GM18909 (cell line): ENCODE data around the gene FLT3LG.

Source experiments
- ATAC-seq: cut with Tn5 transposase; IDR thresholded peaks from one replicate; pipeline ENCODE4 v1.9.1; 2021; ENCODE audit warnings: mild to moderate bottlenecking; ENCODE audit not compliant: unreplicated experiment, poor library complexity

Gene FLT3LG

GRCh38 chr19:49487277-49488045 is 13.4 kb downstream of the FLT3LG start, which contains the start of gene RPL13A:
Gene RPL13A (plus strand): TSS chr19:49487608. CDS start chr19:49487630, 22 bp downstream.
- ATAC-seq: peak; percentile 90

GRCh38 chr19:49488046-49488862 is 14.2 kb downstream of the FLT3LG start:
- no peak for ATAC-seq

GRCh38 chr19:49488863-49489537 is 15.0 kb downstream of the FLT3LG start:
- no peak for ATAC-seq

GRCh38 chr19:49489601-49490167 is 15.7 kb downstream of the FLT3LG start:
- no peak for ATAC-seq

GRCh38 chr19:49490287-49491029 is 16.4 kb downstream of the FLT3LG start:
- no peak for ATAC-seq

GRCh38 chr19:49491030-49491803 is 17.2 kb downstream of the FLT3LG start:
- ATAC-seq: no peak

- no peak for ATAC-seq
Observed at GRCh38 chr19:49491804-49492572, 18.0 kb downstream of the FLT3LG start.

GRCh38 chr19:49492573-49493405 is 18.8 kb downstream of the FLT3LG start:
- ATAC-seq: no peak

GRCh38 chr19:49496574-49497008 is 22.6 kb downstream of the FLT3LG start:
- no peak for ATAC-seq

- ATAC-seq: no peak
Observed at GRCh38 chr19:49497047-49497788, 23.2 kb downstream of the FLT3LG start.

- ATAC-seq: no peak
Observed at GRCh38 chr19:49497789-49498103, 23.7 kb downstream of the FLT3LG start.

- ATAC-seq: no peak
Observed at GRCh38 chr19:49498475-49498874, 24.5 kb downstream of the FLT3LG start.

GRCh38 chr19:49499030-49499670 is 25.1 kb downstream of the FLT3LG start:
- no peak for ATAC-seq

GRCh38 chr19:49502866-49503581 is 29.0 kb downstream of the FLT3LG start:
- ATAC-seq: no peak

GRCh38 chr19:49503582-49503962 is 29.6 kb downstream of the FLT3LG start:
- ATAC-seq: no peak

GRCh38 chr19:49506575-49507105 is 32.6 kb downstream of the FLT3LG start:
- no peak for ATAC-seq
